K562 (cell line): ENCODE results near the gene SAMD3. TPM values are rescaled to one million over a fixed set of nuclear protein-coding genes. Genes with fewer than 3 reads are reported as not detected.

Experiments
- ATAC-seq: fragments of 200-7000 bp; cut with Tn5 transposase; 3 replicates; pipeline ENCODE4 v1.9.1; 2020; ENCODE audit warnings: moderate library complexity
- BruUV-seq: library from RNA; stranded (reverse); fragments of 400-500 nt; replicated peaks from 2 replicates; lab custom pipeline; 2021; lab: Mats Ljungman, UMichigan
- CTCF ChIA-PET: fragments of 300-600 bp; formaldehyde crosslinking; extraction: SDS; loops from one replicate; lab custom pipeline; 2021; ENCODE audit warnings: low intra/inter-chr PET ratio; lab: Yijun Ruan, JAX
- POLR2A ChIA-PET: fragments of 300-600, 350-650 bp; sonication (Branson Sonifier 250); formaldehyde crosslinking; extraction: SDS; loops from one replicate; lab custom pipeline; 2021; ENCODE audit warnings: antibody characterized with exemption, inconsistent platforms; lab: Yijun Ruan, JAX
- DNase-seq, 4 experiments: peaks; one replicate each; pipeline versions ENCODE4 v3.0.0 to v3.0.0-alpha.2; 2011 to 2018; ENCODE audit warnings: low spot score in 3 of 4, mixed read lengths in 3 of 4; ENCODE audit errors: extremely low read depth in 1 of 4
- FAIRE-seq: peaks from 2 replicates; lab custom pipeline; 2011; peaks lifted over from hg19 to GRCh38; lab: Jason Lieb, UNC
- H2AFZ ChIP-seq: 2 replicates; pipeline ENCODE4 v1.6.0; 2011; ENCODE audit warnings: low read depth, low read length, control low read depth, inconsistent platforms
- H3K27ac ChIP-seq: fragments of 200-600 bp; 3 replicates; pipeline ENCODE4 v1.8.0; 2011; ENCODE audit warnings: low read depth, mild to moderate bottlenecking, control low read depth, inconsistent platforms, low read length, moderate library complexity, mixed read lengths; ENCODE audit errors: extremely low read depth
- H3K27me3 ChIP-seq, 2 experiments: fragments of 300-600 bp in 1 of 2; 2 replicates in 1 of 2; 3 replicates in 1 of 2; pipeline versions ENCODE4 v1.6.0 to v1.8.0; 2011; ENCODE audit warnings: inconsistent platforms in 2 of 2, low read length in 2 of 2, mild to moderate bottlenecking in 1 of 2, mixed read lengths in 1 of 2, moderate library complexity in 1 of 2; ENCODE audit not compliant: control insufficient read depth in 2 of 2, insufficient read depth in 2 of 2
- H3K36me3 ChIP-seq: fragments of 300-600 bp; 3 replicates; pipeline ENCODE4 v1.8.0; 2011; ENCODE audit warnings: mild to moderate bottlenecking, low read length, inconsistent platforms; ENCODE audit not compliant: control insufficient read depth, insufficient read depth
- H3K4me1 ChIP-seq, 2 experiments: fragments of 200-600 bp in 1 of 2; replicated peaks in 1 of 2; 2 replicates in 1 of 2; 3 replicates in 1 of 2; pipeline versions ENCODE4 v1.5.1 to v1.8.0; 2011; ENCODE audit warnings: inconsistent platforms in 2 of 2, low read length in 2 of 2, mild to moderate bottlenecking in 1 of 2, mixed read lengths in 1 of 2, moderate library complexity in 1 of 2; ENCODE audit not compliant: control insufficient read depth in 2 of 2, insufficient read depth in 2 of 2
- H3K4me2 ChIP-seq: 2 replicates; pipeline ENCODE4 v1.6.1; 2011; ENCODE audit warnings: low read length, control low read depth, inconsistent platforms, mixed read lengths; ENCODE audit not compliant: insufficient read depth
- H3K4me3 ChIP-seq: fragments of 200-600 bp; sonication (generic), shearing (Covaris generic); 2 replicates; pipeline ENCODE4 v1.5.1; 2016; ENCODE audit warnings: control low read depth, inconsistent platforms
- H3K79me2 ChIP-seq: fragments of 200-600 bp; 3 replicates; pipeline ENCODE4 v1.8.0; 2011; ENCODE audit warnings: low read length, inconsistent platforms; ENCODE audit not compliant: control insufficient read depth, insufficient read depth
- H3K9ac ChIP-seq, 2 experiments: 2 replicates each; pipeline versions ENCODE4 v1.6.0 to v1.6.1; 2011; ENCODE audit warnings: low read depth in 2 of 2, low read length in 2 of 2, control low read depth in 1 of 2, inconsistent platforms in 1 of 2, mild to moderate bottlenecking in 1 of 2, mixed read lengths in 1 of 2; ENCODE audit not compliant: insufficient read depth in 1 of 2
- H3K9me1 ChIP-seq: one replicate; pipeline ENCODE4 v1.6.0; 2011; ENCODE audit warnings: inconsistent platforms, mild to moderate bottlenecking, low read length, moderate library complexity; ENCODE audit not compliant: control insufficient read depth, insufficient read depth
- H3K9me3 ChIP-seq: replicated peaks from 2 replicates; pipeline ENCODE4 v1.5.1; 2011; ENCODE audit warnings: low read depth, low read length, inconsistent platforms; ENCODE audit not compliant: control insufficient read depth, insufficient read depth
- H4K20me1 ChIP-seq: replicated peaks from 2 replicates; pipeline ENCODE4 v1.6.1; 2011; ENCODE audit warnings: low read length, inconsistent platforms, mixed read lengths; ENCODE audit not compliant: control insufficient read depth, insufficient read depth
- ARID1B ChIP-seq: fragments of 450-650 bp; IDR thresholded peaks from 2 replicates; pipeline ENCODE4 v1.6.1; 2016; ENCODE audit warnings: antibody characterized with exemption, mild to moderate bottlenecking, inconsistent platforms
- CCNT2 ChIP-seq: IDR thresholded peaks from 2 replicates; pipeline ENCODE4 v1.6.1; 2011; ENCODE audit warnings: borderline replicate concordance, low read depth, mild to moderate bottlenecking, moderate library complexity, mixed read lengths, low read length; ENCODE audit not compliant: insufficient read length; ENCODE audit errors: extremely low read depth
- CTBP1 ChIP-seq: fragments of 450-650 bp; IDR thresholded peaks from 2 replicates; pipeline ENCODE4 v1.6.1; 2016; ENCODE audit warnings: borderline replicate concordance
- DPF2 ChIP-seq: fragments of 450-650 bp; IDR thresholded peaks from 2 replicates; pipeline ENCODE4 v1.6.1; 2016
- JUND ChIP-seq, 2 experiments: IDR thresholded peaks; 2 replicates in 1 of 2; 3 replicates in 1 of 2; pipeline ENCODE4 v1.6.1; 2011; ENCODE audit warnings: borderline replicate concordance in 2 of 2, low read depth in 2 of 2, low read length in 2 of 2, improper control_type of control experiment in 1 of 2, missing biosample characterization in 1 of 2, missing genetic modification characterization in 1 of 2, missing genetic modification reagents in 1 of 2
- MTA2 ChIP-seq: fragments of 450-650 bp; IDR thresholded peaks from 2 replicates; pipeline ENCODE4 v1.6.1; 2016; ENCODE audit warnings: low read depth
- NCOR1 ChIP-seq: fragments of 450-650 bp; IDR thresholded peaks from 2 replicates; pipeline ENCODE4 v1.6.1; 2016; ENCODE audit warnings: mild to moderate bottlenecking, moderate library complexity
- NFIC ChIP-seq: fragments of 450-650 bp; IDR thresholded peaks from 2 replicates; pipeline ENCODE4 v1.6.1; 2017; ENCODE audit warnings: mild to moderate bottlenecking, inconsistent platforms
- RCOR1 ChIP-seq, 2 experiments: IDR thresholded peaks; 2 replicates each; pipeline ENCODE4 v1.6.1; 2012; ENCODE audit warnings: low read depth in 2 of 2, low read length in 2 of 2, borderline replicate concordance in 1 of 2, improper control_type of control experiment in 1 of 2
- SMARCA4 ChIP-seq: fragments of 450-650 bp; IDR thresholded peaks from 2 replicates; pipeline ENCODE4 v1.6.1; 2016
- SMARCE1 ChIP-seq: fragments of 450-650 bp; IDR thresholded peaks from 2 replicates; pipeline ENCODE4 v1.7.1; 2016; ENCODE audit warnings: mild to moderate bottlenecking
- SOX6 ChIP-seq: fragments of 450-650 bp; IDR thresholded peaks from 2 replicates; pipeline ENCODE4 v1.6.1; 2014; ENCODE audit warnings: mild to moderate bottlenecking
- TEAD4 ChIP-seq, 2 experiments: sonication (generic) in 1 of 2; formaldehyde crosslinking in 1 of 2; IDR thresholded peaks; 2 replicates each; pipeline versions ENCODE4 v1.6.1 to v1.8.0; 2012 to 2022; ENCODE audit warnings: borderline replicate concordance in 1 of 2, inconsistent platforms in 1 of 2, low read length in 1 of 2, mild to moderate bottlenecking in 1 of 2, missing genetic modification reagents in 1 of 2
- YY1 ChIP-seq, 3 experiments: IDR thresholded peaks; 2 replicates each; pipeline ENCODE4 v1.6.1; 2011; ENCODE audit warnings: low read length in 2 of 3, mild to moderate bottlenecking in 2 of 3, moderate library complexity in 2 of 3, borderline replicate concordance in 1 of 3, control low read depth in 1 of 3, low read depth in 1 of 3; ENCODE audit not compliant: insufficient read depth in 3 of 3, insufficient replicate concordance in 2 of 3, control insufficient read depth in 1 of 3, insufficient read length in 1 of 3; ENCODE audit errors: extremely low read depth in 1 of 3
- ZNF384 ChIP-seq: IDR thresholded peaks from 2 replicates; pipeline ENCODE4 v1.6.1; 2012; ENCODE audit warnings: low read depth, low read length, improper control_type of control experiment
- WGBS: fragments of 100-300 bp; shearing (Covaris generic); methylation state at CpG from one replicate; pipeline ENCODE4 v1.1.6; 2016; ENCODE audit warnings: low coverage, mixed read lengths; ENCODE audit not compliant: insufficient coverage; ENCODE audit errors: missing lambda C conversion rate; 5-methylcytosine and 5-hydroxymethylcytosine counted together
- in situ Hi-C: fragments of 300-500 bp; cut with MboI; formaldehyde crosslinking; loops from 4 replicates; pipeline ENCODE4 v1.15.0; 2018; ENCODE audit warnings: inconsistent platforms, mixed read lengths
- intact Hi-C: fragments of 100-400 bp; cut with micrococcal nuclease; formaldehyde crosslinking; loops from 2 replicates; pipeline ENCODE4 v1.14.2; 2022
- polyA plus RNA-seq, 8 experiments: library from polyadenylated mRNA; depleted of rRNA in 4 of 8; stranded (reverse) in 5 of 8; unstranded in 3 of 8; fragments of >200 nt; fragmentation: Nextera tagmentation in 2 of 8; fragmentation: Illumina TruSeq in 1 of 8; extraction: Ambion mirVana in 2 of 8; extraction: Trizol in 1 of 8; gene quantifications; 2 replicates each; pipeline versions ENCODE4 v1.2.1 to v1.2.3, GENCODE V29; 2011 to 2014; ENCODE audit warnings: inconsistent platforms in 1 of 8, missing spikeins in 1 of 8
- total RNA-seq, 7 experiments: library from RNA; depleted of rRNA in 6 of 7; stranded (reverse); fragments of >200 nt in 6 of 7; fragmentation: Illumina TruSeq in 2 of 7; extraction: Trizol in 2 of 7; gene quantifications; 2 replicates each; pipeline versions ENCODE4 v1.2.1 to v1.2.3, GENCODE V29; 2011 to 2021; ENCODE audit warnings: low replicate concordance in 1 of 7
- TF ChIP-seq, protein P1 (sequence below): sonication (generic); formaldehyde crosslinking; IDR thresholded peaks from 2 replicates; pipeline ENCODE4 v1.8.1; 2023; ENCODE audit warnings: mild to moderate bottlenecking, missing genetic modification reagents
- TF ChIP-seq, protein P2 (sequence below): fragments of 250-450 bp; sonication (Bioruptor Pico); IDR thresholded peaks from 2 replicates; pipeline ENCODE4 v1.8.0; 2022; ENCODE audit warnings: moderate library complexity, mild to moderate bottlenecking, inconsistent platforms
- TF ChIP-seq, protein P3 (sequence below): sonication (generic); IDR thresholded peaks from 2 replicates; pipeline ENCODE4 v1.6.1; 2016

SAMD3 gene
- total and polyA plus RNA-seq, 9 of the 15 experiments (the other 6 are each of a cell fraction or from before 2014, with no cell fraction given): 0.03 to 0.21 (median 0.18) TPM; not detected in 5

DNA sequence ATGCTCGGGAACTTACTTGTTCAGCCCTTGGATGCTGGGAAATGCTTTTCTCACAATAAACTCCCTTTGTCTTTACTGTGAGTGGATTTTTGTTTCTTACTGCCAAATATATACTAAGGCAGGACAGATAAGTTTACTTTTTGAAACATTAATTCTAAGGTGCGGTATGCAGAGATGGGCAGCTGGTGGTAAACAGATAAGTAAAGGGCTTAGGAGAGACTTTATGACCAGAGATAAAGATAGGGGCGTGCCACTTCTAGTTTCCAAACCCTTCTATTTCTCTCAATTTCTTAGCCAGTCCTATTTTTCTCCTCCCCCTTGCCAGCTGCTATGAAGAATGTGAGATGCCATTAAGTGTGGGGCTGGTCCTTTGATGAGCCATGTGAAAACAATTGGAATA is 16.3 kb downstream of the SAMD3 start:
- CTCF ChIA-PET: no interaction called here
- peak; percentile 62 for ATAC-seq
- POLR2A ChIA-PET: no interaction called here
- TF ChIP-seq TEAD4 (IDR thresholded peaks at IDR 0.05; ENCODE audit: low read length) (peak; percentile 84), TEAD4 (CRISPR knock-in tag; IDR thresholded peaks at IDR 0.05; ENCODE audit: borderline replicate concordance) (no peak), SMARCA4 (peak; percentile 50; the same call in 1 of the 2 replicates), NCOR1 (peak; percentile 58; the same call in 1 of the 2 replicates), CCNT2 (peak; percentile 63), NFIC (0 out of 2 replicates have a peak, but pooled peaks have one; percentile 20), CTBP1 (0 out of 2 replicates have a peak, but pooled peaks have one; percentile 30), YY1 (IDR thresholded peaks at IDR 0.05; ENCODE audit: borderline replicate concordance in 1 of 3, control insufficient read depth in 1 of 3, extremely low read depth in 1 of 3, insufficient read depth in 3 of 3, insufficient read length in 1 of 3, insufficient replicate concordance in 2 of 3, low read depth in 1 of 3, low read length in 2 of 3) (no peak), SMARCE1 (0 out of 2 replicates have a peak, but pooled peaks have one; percentile 24), ZNF384 (no peak), SOX6 (peak; percentile 32; the same call in 1 of the 2 replicates), ARID1B (peak; percentile 86), MTA2 (peak; percentile 59), JUND (IDR thresholded peaks at IDR 0.05; ENCODE audit: borderline replicate concordance, low read depth, low read length) (0 out of 2 replicates have a peak, but pooled peaks have one; percentile 11), JUND (tag; IDR thresholded peaks at IDR 0.05; ENCODE audit: borderline replicate concordance, low read depth, low read length) (no peak), RCOR1 (IDR thresholded peaks at IDR 0.05; ENCODE audit: borderline replicate concordance in 1 of 2, low read depth in 2 of 2, low read length in 2 of 2) (peak in 1 of 2 experiments; percentile 39; a peak in 1 of 4 replicates), DPF2 (peak; percentile 75)
- TF ChIP-seq, protein P1, sequence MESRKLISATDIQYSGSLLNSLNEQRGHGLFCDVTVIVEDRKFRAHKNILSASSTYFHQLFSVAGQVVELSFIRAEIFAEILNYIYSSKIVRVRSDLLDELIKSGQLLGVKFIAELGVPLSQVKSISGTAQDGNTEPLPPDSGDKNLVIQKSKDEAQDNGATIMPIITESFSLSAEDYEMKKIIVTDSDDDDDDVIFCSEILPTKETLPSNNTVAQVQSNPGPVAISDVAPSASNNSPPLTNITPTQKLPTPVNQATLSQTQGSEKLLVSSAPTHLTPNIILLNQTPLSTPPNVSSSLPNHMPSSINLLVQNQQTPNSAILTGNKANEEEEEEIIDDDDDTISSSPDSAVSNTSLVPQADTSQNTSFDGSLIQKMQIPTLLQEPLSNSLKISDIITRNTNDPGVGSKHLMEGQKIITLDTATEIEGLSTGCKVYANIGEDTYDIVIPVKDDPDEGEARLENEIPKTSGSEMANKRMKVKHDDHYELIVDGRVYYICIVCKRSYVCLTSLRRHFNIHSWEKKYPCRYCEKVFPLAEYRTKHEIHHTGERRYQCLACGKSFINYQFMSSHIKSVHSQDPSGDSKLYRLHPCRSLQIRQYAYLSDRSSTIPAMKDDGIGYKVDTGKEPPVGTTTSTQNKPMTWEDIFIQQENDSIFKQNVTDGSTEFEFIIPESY: no peak
- TF ChIP-seq, protein P2, sequence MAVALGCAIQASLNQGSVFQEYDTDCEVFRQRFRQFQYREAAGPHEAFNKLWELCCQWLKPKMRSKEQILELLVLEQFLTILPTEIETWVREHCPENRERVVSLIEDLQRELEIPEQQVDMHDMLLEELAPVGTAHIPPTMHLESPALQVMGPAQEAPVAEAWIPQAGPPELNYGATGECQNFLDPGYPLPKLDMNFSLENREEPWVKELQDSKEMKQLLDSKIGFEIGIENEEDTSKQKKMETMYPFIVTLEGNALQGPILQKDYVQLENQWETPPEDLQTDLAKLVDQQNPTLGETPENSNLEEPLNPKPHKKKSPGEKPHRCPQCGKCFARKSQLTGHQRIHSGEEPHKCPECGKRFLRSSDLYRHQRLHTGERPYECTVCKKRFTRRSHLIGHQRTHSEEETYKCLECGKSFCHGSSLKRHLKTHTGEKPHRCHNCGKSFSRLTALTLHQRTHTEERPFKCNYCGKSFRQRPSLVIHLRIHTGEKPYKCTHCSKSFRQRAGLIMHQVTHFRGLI (CRISPR knock-in tag): no peak
- TF ChIP-seq, protein P3, sequence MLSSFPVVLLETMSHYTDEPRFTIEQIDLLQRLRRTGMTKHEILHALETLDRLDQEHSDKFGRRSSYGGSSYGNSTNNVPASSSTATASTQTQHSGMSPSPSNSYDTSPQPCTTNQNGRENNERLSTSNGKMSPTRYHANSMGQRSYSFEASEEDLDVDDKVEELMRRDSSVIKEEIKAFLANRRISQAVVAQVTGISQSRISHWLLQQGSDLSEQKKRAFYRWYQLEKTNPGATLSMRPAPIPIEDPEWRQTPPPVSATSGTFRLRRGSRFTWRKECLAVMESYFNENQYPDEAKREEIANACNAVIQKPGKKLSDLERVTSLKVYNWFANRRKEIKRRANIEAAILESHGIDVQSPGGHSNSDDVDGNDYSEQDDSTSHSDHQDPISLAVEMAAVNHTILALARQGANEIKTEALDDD: peak; percentile 65; the same call in 1 of the 2 replicates

More for the DNA sequence above, 16.3 kb downstream of the SAMD3 start:
- Histone ChIP-seq H3K27ac (no peak overlapping the region; the same call in 2 of the 3 replicates), H3K9me1 (no peaks in the 10 kb centered on the region), H3K4me3 (no peak overlapping the region), H3K79me2 (no peaks in the 10 kb centered on the region), H3K27me3 (no peaks in the 10 kb centered on the region), H3K9me3 (no peaks in the 10 kb centered on the region), H3K9ac (no peak overlapping the region), H3K4me2 (peak overlapping the region; percentile 60), H3K4me1 (peaks cover 11 to 39% of the 10 kb centered on the region in 2 experiments; a peak in 4 of 5 replicates), H2AFZ (no peak overlapping the region), H4K20me1 (no peaks in the 10 kb centered on the region), H3K36me3 (no peaks in the 10 kb centered on the region)
- intact Hi-C loops: no loop called here
- DNase-seq (peak; percentile 51 to 61 (median 54)), FAIRE-seq (peak; percentile 67)
- WGBS: 4% methylated on average over 3 of the region's 3 CpGs
- in situ Hi-C loops: no loop called here
- no TSS peak for BruUV-seq
